HG02938 (cell line): ENCODE results near the gene CLCN1.

ENCODE experiments used
- ATAC-seq: cut with Tn5 transposase; IDR thresholded peaks from one replicate; pipeline ENCODE4 v1.9.1; 2021; ENCODE audit warnings: mild to moderate bottlenecking, moderate library complexity; ENCODE audit not compliant: unreplicated experiment

The CLCN1 gene

GRCh38 chr7:143292876-143293275 lies 23.0 kb upstream of the CLCN1 start:
- no peak for ATAC-seq

- ATAC-seq: no peak
Measured at GRCh38 chr7:143295870-143296269, 20.0 kb upstream of the CLCN1 start.

GRCh38 chr7:143296686-143297085 lies 19.2 kb upstream of the CLCN1 start:
- ATAC-seq: no peak

GRCh38 chr7:143299346-143299745 lies 16.6 kb upstream of the CLCN1 start:
- ATAC-seq: no peak

- ATAC-seq: no peak
Measured at GRCh38 chr7:143299840-143300239, 16.1 kb upstream of the CLCN1 start.

- no peak for ATAC-seq
Measured at GRCh38 chr7:143300959-143301935, 14.7 kb upstream of the CLCN1 start.

GRCh38 chr7:143303733-143304132 lies 12.2 kb upstream of the CLCN1 start:
- no peak for ATAC-seq

- no peak for ATAC-seq
Measured at GRCh38 chr7:143304938-143305337, 11.0 kb upstream of the CLCN1 start.

- no peak for ATAC-seq
Measured at GRCh38 chr7:143305423-143306070, 10.4 kb upstream of the CLCN1 start.

- no peak for ATAC-seq
Measured at GRCh38 chr7:143308632-143309031, 7.3 kb upstream of the CLCN1 start.

GRCh38 chr7:143314127-143314526 lies 1.8 kb upstream of the CLCN1 start:
- ATAC-seq: no peak

GRCh38 chr7:143316492-143316891 lies 581 bp downstream of the CLCN1 start:
- no peak for ATAC-seq

- ATAC-seq: no peak
Measured at GRCh38 chr7:143318661-143319060, 2.8 kb downstream of the CLCN1 start.

- ATAC-seq: no peak
Measured at GRCh38 chr7:143320620-143321019, 4.7 kb downstream of the CLCN1 start.

- ATAC-seq: no peak
Measured at GRCh38 chr7:143321242-143321641, 5.3 kb downstream of the CLCN1 start.

GRCh38 chr7:143321734-143322133 lies 5.8 kb downstream of the CLCN1 start:
- ATAC-seq: no peak

- ATAC-seq: no peak
Measured at GRCh38 chr7:143322760-143323633, 7.1 kb downstream of the CLCN1 start.

GRCh38 chr7:143323653-143324052 lies 7.7 kb downstream of the CLCN1 start:
- ATAC-seq: no peak

- ATAC-seq: no peak
Measured at GRCh38 chr7:143325240-143325639, 9.3 kb downstream of the CLCN1 start.

GRCh38 chr7:143327903-143328302 lies 12.0 kb downstream of the CLCN1 start:
- ATAC-seq: no peak
